Nephron progenitor cell (in vitro differentiated cells): ENCODE measurements around the gene PGP.

Source experiments
- DNase-seq: peaks from one replicate; pipeline ENCODE4 v3.0.0; 2021
- H3K27ac Mint-ChIP-seq: 2 replicates; pipeline ENCODE4 v1.8.0; 2021; ENCODE audit warnings: mild to moderate bottlenecking, moderate library complexity, mixed read lengths
- H3K27me3 Mint-ChIP-seq: 2 replicates; pipeline ENCODE4 v1.8.0; 2021; ENCODE audit warnings: mild to moderate bottlenecking, low read depth, mixed read lengths; ENCODE audit not compliant: poor library complexity
- H3K36me3 Mint-ChIP-seq: 2 replicates; pipeline ENCODE4 v1.8.0; 2021; ENCODE audit warnings: low read depth, mixed read lengths
- H3K4me1 Mint-ChIP-seq: 2 replicates; pipeline ENCODE4 v1.8.0; 2021; ENCODE audit warnings: mixed read lengths
- H3K4me3 Mint-ChIP-seq: 2 replicates; pipeline ENCODE4 v1.8.0; 2021; ENCODE audit warnings: mild to moderate bottlenecking, moderate library complexity, mixed read lengths
- H3K9me3 Mint-ChIP-seq: 2 replicates; pipeline ENCODE4 v1.8.0; 2021; ENCODE audit warnings: mild to moderate bottlenecking, moderate library complexity, mixed read lengths
- CTCF ChIP-seq: fragments of 200-600 bp; sonication (generic); IDR thresholded peaks from 2 replicates; pipeline ENCODE4 v1.5.0; 2021; ENCODE audit warnings: antibody characterized with exemption

Gene PGP

GRCh38 chr16:2165861-2166260 lies 48.8 kb downstream of the PGP start:
- no peak for TF ChIP-seq CTCF
- H3K9me3 Mint-ChIP-seq: no peaks in the 10 kb centered on the region
- no peak for DNase-seq
- no peak overlapping the region for H3K4me3 Mint-ChIP-seq
- peak overlapping the region; percentile 84 for H3K27ac Mint-ChIP-seq
- H3K4me1 Mint-ChIP-seq: no peaks in the 10 kb centered on the region
- peaks cover 13% of the 10 kb centered on the region for H3K36me3 Mint-ChIP-seq
- H3K27me3 Mint-ChIP-seq: no peaks in the 10 kb centered on the region

- H3K36me3 Mint-ChIP-seq: peaks cover 13% of the 10 kb centered on the region
- no peaks in the 10 kb centered on the region for H3K9me3 Mint-ChIP-seq
- no peak for TF ChIP-seq CTCF
- no peak overlapping the region for H3K4me3 Mint-ChIP-seq
- H3K27ac Mint-ChIP-seq: no peak overlapping the region
- no peaks in the 10 kb centered on the region for H3K27me3 Mint-ChIP-seq
- peaks cover 16% of the 10 kb centered on the region for H3K4me1 Mint-ChIP-seq
- DNase-seq: no peak
These were observed 51.3 kb downstream of the PGP start for GRCh38 chr16:2163211-2163881.

- Mint-ChIP-seq H3K4me3 (no peak overlapping the region), H3K9me3 (no peaks in the 10 kb centered on the region), H3K27ac (no peak overlapping the region), H3K4me1 (peaks cover 21% of the 10 kb centered on the region), H3K27me3 (no peaks in the 10 kb centered on the region), H3K36me3 (peaks cover 13% of the 10 kb centered on the region)
- DNase-seq: no peak
- no peak for TF ChIP-seq CTCF
These were observed 51.9 kb downstream of the PGP start for GRCh38 chr16:2162676-2163118.

- Mint-ChIP-seq H3K4me1 (peaks cover 28% of the 10 kb centered on the region), H3K27ac (no peak overlapping the region), H3K4me3 (no peak overlapping the region), H3K9me3 (no peaks in the 10 kb centered on the region), H3K27me3 (no peaks in the 10 kb centered on the region), H3K36me3 (peaks cover 13% of the 10 kb centered on the region)
- no peak for DNase-seq
- TF ChIP-seq CTCF: no peak
These were observed 52.7 kb downstream of the PGP start for GRCh38 chr16:2161911-2162310.
